Iris pigment epithelial cell (primary cell): Measurements from ENCODE around the gene SFI1.
"Not testable (repeated sequence)": the region's sequence is repeated elsewhere in the genome, so short reads cannot be mapped to it uniquely, and the experiment has no call there.

ENCODE experiments used
- DNase-seq: peaks from one replicate; pipeline ENCODE4 v3.0.0-alpha.2; 2011; ENCODE audit warnings: low read depth

SFI1 gene, protein sequence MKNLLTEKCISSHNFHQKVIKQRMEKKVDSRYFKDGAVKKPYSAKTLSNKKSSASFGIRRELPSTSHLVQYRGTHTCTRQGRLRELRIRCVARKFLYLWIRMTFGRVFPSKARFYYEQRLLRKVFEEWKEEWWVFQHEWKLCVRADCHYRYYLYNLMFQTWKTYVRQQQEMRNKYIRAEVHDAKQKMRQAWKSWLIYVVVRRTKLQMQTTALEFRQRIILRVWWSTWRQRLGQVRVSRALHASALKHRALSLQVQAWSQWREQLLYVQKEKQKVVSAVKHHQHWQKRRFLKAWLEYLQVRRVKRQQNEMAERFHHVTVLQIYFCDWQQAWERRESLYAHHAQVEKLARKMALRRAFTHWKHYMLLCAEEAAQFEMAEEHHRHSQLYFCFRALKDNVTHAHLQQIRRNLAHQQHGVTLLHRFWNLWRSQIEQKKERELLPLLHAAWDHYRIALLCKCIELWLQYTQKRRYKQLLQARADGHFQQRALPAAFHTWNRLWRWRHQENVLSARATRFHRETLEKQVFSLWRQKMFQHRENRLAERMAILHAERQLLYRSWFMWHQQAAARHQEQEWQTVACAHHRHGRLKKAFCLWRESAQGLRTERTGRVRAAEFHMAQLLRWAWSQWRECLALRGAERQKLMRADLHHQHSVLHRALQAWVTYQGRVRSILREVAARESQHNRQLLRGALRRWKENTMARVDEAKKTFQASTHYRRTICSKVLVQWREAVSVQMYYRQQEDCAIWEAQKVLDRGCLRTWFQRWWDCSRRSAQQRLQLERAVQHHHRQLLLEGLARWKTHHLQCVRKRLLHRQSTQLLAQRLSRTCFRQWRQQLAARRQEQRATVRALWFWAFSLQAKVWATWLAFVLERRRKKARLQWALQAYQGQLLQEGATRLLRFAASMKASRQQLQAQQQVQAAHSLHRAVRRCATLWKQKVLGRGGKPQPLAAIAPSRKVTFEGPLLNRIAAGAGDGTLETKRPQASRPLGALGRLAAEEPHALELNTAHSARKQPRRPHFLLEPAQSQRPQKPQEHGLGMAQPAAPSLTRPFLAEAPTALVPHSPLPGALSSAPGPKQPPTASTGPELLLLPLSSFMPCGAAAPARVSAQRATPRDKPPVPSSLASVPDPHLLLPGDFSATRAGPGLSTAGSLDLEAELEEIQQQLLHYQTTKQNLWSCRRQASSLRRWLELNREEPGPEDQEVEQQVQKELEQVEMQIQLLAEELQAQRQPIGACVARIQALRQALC

DNA sequence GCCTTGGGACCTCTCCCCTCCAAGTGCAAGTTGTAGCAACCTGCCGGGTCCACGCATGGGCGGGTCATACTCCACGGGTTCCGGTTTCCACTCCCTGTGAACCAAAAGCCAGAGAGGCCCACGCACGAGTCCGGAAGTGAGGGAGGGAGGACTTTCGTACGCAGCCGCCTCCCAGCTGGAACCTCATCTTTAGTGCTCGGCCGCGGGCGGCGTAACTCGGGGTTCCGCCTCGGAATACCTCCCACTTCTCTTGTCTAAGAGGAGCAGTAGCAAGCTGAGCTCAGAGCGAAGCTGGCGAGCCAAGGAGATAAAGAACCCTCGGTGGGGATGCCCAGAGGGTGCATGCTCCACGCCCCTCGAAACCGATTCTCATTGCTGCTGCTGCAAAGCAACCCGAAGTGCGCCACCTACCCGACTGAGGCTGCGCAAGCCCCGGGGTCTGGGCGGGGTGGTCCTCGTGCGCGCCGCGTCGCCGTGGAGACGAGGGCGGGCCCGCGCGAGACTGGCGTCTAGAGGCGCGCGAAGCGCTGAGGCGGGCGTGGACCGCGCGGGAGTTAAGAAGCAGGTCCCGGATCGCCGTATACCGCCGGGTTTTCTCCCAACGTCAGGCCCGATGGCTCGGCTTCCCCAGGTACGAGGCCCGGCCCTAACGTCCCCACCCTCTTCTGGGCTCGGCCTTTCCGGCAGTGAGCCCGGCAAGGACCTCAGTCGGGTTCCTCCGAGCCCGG, at the start of gene SFI1:
SFI1 (plus strand) TSS at position 530 of the 728 bp plus-strand sequence. CDS start 11,749 bp downstream, outside the sequence.
- peak; percentile 94 for DNase-seq

DNA sequence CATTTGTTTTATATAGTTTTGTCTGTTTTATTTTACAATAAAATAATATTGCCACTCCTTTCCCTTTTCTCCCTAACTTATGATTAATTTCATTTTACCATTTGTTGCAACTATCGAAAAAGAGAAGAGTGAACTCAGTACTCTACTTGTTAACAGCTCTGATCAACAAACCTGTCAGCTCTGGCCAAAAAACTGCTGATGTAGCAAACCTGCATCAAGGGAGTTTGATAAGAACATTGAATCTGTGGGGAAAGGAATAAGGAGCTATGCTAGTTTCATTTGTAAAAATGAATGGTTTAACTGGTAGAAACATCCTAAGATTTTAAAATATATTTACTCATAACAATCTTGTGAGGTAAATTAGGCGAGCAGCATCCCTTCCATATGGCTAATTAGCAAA, 49.6 kb upstream of the SFI1 start:
- no peak for DNase-seq

DNA sequence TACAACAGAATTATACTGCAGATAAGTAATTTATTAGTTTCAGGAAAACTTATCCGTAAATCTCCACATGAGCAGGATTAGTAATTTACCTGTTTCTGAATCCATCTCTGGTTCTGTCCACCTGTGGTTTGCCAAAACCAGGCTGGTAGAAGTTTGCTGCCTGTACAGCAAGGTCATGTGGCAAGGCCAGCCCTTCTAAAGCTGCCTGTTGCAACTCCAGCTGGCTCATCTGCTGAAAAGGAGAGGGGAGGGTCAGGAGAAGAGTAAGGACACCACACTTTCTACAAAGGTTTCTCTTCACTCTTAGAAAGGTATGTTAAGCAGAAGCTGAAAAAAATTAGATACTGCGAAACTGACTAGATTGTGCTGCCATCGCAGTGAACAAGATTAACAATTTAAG, 49.0 kb upstream of the SFI1 start:
- DNase-seq, result peak; percentile 28

DNA sequence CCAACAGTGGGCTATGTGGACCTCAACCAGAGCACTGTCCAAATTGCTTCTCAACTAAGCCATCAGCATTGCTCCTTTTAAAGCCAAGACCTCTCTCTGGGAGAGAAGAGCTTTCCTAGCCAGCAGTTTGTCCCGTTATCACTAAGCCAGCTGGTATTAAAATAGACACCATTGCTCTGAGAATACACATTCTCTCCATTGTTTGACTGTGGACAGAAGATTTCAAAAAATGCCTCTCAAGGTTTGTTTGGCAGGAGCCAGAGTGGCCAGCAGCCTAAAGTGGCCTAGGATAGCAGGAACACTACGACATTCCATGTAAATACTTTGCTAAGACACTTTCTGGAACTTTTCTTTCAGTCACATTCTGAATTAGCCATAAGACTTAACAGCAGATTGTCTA, 48.0 kb upstream of the SFI1 start:
- DNase-seq, result no peak

DNA sequence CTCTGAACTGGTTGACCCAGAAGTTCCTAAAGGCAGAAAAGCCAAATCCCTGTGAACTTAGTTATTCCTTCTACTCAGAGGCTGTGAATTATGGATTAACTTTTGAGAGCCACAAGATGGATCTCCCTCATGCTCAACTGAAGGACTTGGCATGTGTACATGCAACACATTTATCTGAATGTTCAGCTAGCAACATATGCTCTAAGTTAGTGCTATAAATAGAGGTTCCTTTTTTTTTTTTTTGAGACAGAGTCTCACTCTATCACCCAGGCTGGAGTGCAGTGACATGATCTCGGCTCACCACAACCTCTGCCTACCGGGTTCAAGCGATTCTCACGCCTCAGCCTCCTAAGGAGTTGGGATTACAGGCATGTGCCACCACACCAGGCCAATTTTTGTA, 46.8 kb upstream of the SFI1 start:
- no peak for DNase-seq

DNA sequence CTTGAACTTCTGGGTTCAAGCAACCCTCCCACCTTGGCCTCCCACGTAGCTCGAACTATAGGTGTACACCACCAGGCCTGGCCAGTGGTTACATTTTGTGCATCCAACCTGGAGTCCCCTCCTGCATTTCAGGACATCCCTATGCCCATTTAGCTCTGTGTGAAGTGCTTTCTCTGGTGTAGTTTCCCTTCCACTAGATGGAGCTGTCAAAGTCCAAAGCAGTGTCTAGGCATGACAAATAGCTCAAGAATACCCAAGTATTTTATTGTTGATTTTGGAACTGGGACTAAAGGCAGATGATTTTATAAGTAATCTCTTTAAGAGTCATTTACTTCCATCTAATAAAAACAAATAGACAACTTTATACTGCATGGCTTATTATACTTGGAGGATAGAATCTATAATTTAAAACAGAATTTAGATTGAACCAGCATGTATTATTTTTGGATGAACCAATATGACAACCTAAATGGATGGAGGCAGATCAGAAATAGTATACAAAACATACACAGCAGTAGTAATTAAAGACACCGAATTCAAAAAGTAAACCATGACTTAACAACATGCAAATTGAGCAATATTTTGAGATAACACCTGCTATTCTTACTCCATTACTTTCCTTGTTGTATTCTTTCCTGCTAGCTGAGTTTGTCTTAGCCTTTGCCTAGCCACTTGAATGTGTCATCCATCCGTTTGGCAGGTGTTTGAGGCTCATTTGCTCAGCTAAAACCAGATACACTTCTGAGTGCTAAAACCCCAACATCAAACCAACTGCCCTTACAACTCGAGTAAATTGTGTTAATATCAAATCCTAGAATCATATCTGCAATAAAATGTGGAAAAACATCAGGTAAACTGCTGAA, 44.4 kb upstream of the SFI1 start:
- DNase-seq, result peak; percentile 73

DNA sequence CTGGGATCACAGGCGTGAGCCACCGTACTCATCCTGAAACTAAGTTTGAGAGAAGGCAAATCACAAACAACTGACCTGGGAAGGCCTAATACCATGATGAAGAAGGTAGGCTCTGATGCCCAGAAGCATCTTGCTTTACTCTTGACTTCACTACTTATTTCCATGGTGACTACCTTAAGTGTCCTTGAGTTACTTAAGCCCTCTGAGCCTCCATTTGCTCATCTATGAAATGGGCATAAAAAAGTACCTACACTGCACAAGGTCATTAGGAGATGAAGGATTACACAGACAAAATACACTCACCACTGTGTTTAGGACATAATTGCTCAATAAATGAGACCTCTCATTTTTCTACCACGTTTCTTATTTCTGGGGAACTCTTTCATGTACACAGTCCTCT, 34.6 kb upstream of the SFI1 start:
- no peak for DNase-seq

DNA sequence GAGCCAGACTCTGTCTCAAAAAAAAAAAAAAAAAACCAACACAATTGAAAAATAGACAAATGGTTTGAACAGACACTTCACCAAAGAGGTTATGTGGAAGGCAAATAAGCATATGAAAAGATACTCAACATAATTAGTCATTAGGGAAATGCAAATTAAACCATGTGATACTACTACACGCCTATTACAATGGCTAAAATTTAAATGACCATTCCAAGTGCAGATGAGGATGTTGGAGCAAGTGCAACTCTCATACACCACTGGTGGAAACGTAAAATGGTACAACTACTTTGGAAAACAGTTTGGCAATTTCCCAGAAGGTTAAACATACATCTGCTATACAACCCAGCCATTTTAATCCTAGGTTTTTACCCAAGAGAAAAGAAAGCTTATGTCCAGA, 31.0 kb upstream of the SFI1 start:
- no peak for DNase-seq

DNA sequence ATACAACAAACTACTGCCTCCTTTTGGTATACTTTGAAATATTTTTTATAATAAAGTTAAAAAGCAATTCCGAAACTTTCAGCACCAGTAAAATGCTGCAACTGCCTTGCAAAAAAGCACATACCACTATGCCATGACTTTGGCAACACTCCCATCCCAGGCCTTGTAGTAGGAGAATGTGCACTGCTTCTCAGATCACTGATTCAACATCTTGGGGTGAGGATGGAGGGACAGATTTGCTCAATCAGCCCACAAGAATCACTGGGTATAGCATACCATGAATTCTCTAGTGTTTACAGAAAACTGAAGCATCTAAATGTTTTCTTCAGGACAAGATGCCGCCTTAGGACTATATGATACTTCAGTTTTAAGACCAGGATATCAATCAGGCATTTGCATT, 21.6 kb upstream of the SFI1 start:
- peak; percentile 98 for DNase-seq

DNA sequence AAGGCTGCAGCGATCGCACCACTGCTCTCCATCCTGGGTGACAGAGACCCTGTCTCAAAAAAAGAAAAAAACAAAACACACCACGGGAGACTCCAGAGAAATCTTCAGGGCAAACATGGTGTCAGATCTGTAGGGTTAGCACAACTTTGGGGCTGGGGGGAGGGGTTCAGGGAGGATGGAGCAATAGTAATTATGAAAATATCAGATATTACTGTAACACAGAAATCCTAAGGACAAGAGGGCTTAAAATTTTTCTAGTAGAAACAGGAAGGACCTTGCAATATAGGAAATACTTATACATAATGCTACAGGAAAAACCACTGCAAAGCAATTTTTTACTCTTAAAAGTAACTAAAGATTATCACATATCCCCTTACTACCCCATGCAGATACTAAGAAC, 20.5 kb upstream of the SFI1 start:
- no peak for DNase-seq

DNA sequence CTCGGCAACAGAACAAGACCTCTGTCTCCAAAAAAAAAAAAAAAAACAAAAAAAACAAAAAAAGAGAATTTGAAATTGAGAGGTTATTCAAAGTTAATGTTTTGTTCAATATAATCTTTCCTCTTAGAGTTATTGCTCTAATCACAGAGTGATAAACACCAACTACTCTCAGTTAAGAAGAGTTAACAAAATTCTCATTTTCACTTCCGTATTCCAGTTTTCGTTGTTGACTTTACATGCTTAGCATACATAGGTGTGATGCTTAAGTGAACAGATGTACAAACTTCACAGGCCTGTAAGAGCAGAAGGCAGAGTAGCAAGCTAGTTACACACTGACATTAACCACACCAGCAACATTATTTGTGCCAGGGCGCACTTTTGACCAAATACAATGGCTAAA, 19.0 kb upstream of the SFI1 start:
- no peak for DNase-seq

DNA sequence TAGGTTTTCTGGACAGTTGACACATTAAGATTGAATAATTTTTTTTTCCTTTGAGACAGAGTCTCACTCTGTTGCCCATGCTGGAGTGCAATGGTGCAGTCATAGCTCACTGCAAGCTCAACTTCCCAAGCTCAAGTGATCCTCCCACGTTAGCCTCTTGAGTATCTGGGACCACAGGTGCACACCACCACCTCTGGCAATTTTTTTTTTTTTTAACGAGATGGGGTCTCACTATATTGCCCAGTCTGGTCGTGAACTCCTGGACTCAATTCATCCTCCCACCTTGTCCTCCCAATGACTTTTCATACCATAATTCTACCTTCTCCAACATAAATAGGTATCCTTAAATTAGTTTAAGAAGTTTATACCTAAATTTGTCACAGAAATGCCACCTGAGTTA, 15.2 kb upstream of the SFI1 start:
- no peak for DNase-seq

DNA sequence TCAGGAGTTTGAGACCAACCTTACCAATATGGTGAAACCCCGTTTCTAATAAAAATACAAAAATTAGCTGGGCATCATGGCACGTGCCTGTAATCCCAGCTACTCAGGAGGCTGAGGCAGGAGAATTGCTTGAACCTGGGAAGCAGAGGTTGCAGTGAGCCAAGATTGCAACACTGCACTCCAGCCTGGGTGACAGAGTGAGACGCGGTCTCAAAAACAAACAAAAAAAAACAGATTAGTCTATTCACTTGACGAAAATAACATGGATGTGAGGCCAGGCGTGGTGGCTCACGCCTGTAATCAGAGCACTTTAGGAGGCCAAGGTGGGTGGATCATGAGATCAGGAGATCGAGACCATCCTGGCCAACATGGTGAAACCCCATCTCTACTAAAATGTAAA, 13.9 kb upstream of the SFI1 start:
- not testable (repeated sequence) for DNase-seq

DNA sequence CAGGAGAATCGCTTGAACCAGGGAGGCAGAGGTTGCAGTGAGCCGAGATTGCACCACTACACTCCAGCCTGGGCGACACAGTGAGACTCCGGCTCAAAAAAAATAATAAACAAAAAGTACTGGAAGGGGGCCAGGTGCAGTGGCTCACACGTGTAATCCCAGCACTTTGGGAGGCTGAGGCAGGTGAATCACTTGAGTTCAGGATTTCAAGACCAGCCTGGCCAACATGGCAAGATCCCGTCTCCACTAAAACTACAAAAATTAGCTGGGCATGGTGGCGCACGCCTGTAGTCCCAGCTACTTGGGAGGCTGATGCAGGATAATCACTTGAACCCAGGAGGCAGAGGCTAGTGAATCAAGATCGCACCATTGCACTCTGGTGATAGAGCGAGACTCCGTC, 10.0 kb upstream of the SFI1 start:
- not testable (repeated sequence) for DNase-seq

DNA sequence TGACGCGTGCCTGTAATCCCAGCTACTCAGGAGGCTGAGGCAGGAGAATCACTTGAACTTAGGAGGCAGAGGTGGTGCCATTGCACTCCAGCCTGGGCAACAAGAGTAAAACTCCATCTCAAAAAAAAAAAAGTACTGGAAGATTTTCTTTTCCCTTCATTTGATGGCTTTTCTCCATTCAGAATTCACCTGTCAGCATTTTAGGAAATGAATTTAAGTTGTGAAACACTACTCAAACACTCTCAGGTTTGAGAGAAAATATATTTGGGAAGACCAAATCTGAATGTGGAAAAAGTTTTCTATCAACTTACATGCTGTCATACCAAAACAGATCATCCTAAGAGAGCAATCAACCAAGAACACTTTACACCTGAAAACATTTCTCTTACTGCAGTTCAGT, 9.4 kb upstream of the SFI1 start:
- no peak for DNase-seq

DNA sequence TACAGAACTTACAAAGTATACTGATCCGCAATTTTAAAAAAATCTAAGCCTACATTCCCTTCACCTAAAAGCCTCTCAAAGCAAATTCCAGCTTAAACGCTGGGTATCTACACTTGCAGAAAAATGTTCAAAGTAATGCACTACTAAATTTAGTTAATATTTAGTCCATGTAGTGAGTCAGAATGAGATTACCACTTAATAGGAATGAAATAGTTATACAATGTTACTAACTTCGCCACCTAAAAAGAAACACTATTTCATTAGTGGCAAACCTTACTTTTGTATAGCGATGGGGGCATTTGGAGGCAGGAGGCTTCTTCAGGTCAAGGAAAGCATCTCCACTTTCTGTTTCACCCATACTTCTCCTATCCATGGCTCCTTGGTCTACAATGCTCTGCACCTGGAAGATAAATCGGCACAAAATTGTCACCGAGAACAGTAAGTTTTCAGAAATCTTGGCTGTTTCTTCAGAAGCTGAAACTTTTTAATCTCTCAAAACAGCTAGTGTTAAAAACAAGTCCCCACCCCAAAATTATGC, 7.9 kb upstream of the SFI1 start:
- DNase-seq, result no peak

DNA sequence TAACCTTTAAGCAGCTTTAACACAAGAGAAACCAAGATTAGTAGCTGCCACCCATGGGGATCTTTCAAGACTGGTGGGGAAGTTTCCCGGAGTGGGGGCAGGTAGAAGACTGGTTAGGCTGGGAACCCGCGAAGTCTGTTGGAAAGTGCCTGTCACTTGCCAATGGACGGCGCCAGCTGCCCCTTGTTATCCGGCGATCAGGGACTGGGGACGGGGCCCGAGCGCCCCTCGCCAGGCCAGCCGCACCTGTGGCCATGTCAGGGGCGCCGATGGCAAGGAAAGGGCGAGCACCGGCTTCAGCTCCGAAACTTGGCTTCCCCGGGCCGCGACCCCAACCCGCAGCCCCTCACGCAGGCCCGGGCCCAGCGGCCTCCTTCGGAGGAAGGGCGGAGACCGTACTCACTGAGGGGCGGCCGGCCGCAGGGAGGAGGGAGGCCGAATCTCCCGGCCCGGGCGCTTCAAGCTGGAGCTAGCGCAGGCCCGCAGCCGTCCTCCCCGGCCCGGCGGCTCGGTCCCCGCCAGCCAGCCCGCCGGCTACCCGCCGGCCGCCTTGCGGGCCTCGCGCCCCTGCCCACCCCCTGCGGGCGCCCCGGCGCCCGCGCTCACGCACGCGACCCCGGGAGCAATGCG, 7.2 kb upstream of the SFI1 start:
- peak; percentile 38 for DNase-seq

DNA sequence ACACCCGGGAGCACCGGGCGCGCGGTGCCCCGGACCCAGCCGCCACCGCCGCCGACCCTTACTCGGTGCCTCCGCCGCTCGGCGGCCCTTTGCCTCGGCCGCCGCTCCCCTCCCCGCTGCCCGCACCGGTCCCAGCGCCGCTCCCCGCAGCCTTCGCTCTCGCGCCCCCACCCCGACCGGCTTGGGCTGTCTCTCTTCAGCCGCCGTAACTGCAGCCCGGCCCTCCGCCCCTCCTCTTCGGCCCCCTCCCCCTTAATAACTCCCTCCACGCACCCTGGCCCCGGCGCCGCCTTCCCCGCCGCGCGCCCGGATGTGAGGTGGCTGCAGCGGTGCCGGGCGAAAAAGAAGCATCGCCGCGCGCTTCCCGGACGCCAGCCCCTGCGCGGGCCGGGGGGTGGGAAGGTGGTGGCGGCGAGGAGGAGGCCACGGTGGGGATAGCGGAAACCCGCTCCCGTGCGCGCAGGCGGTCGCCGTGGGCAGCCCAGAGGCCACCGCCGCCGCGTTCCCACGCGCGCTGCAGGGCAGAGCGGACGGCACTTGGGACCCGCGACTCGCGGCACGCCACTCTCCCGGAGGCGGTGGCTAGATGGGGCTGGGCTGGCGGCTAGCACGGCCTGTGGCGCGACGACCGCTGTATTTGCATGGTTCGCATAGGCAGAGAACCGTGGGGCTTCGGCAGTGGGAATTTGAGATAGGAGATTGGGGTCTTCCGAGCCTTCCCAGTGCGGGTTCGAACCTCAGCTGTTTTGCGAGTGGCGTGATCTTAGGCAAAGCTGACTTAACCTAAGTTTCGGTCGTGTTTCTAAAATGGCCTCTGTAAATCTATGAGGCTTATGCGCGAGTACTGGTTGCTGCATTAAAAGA, 6.5 kb upstream of the SFI1 start, which contains the start of gene EIF4ENIF1:
EIF4ENIF1 (minus strand) TSS at position 211 of the 864 bp plus-strand sequence. CDS start 1,124 bp downstream, outside the sequence.
- DNase-seq, result peak; percentile 86

DNA sequence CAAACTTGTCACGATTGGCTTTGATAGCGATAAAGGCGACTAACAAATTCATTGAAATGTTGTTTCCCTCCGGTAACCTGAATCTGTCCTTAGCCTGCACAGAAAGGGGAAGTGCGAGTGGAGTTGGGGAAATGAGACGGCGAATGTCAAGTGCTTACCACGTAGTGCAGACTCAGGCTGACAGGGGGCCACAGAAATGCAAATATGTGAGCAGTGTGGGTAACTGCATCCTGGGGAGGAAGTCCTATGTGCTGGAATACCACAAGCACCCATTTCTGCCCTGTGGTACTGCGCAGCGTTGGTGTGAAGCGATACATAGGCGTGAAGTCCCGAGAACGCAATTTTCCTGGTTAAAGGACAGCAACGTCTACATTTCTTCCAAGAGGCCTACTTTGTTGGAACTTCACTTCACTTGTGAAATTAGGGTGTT, 5.8 kb upstream of the SFI1 start:
- DNase-seq, result peak; percentile 78
